Measurements from ENCODE around the gene FAM217A.

FAM217A gene

DNA sequence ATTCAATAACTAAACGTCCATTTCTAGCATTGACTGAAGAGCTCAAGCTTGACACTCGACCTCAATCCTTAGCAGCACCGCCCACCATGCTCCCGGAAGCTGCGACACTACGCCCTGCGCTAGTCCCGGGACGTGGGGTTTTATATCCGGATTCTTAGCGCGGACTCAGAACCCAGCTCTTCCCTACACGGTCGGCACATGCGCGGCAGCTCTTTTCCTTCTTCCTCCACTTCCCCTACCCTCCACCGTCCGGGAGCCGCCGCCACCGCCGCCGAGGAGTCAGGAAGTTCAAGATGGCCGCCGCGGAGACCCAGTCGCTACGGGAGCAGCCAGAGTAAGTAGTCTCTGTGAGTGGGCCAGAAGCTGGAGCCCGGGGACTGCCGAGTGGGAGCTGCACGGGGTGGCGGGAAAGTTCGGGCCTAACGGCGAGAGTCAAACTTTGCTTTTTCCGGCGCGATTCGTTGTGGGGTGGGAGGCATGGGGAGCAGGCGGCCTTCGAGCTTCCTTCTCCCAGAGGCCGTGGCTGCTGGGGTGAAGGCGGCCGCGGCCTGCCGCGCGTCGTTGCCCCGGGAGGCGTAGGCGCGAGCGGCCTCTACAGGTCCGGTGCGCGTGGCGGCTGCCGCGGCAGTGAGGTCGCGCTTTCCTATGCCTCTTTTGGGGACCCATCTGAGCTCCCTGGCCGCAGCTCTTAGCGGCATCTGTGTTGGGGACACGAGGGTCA, 57.6 kb downstream of the FAM217A start:
- peak; percentile 59 to 70 (median 66) for DNase-seq

GRCh38 chr6:4020822-4021132, 58.2 kb downstream of the FAM217A start:
- no peak for DNase-seq

DNA sequence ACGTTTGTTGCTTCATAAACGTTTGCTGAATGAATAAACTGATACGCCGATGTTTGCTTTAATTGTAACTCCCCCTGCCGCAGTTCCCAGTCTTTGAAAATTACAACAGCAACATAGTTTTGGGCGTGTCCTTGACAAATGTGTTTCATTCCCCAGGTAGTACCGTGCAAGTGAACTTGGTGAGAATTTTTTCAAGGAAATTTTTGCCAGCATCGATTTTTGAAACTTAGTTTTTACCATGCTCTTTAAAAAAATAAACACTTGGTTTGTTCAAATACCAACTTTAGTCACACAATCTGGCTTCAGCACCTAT, 60.1 kb downstream of the FAM217A start:
- no peak for DNase-seq

All from activated CD4-positive, CD25-positive, alpha-beta regulatory T cell (primary cell).